ENCODE measurements around the gene CPLANE2.

DNA sequence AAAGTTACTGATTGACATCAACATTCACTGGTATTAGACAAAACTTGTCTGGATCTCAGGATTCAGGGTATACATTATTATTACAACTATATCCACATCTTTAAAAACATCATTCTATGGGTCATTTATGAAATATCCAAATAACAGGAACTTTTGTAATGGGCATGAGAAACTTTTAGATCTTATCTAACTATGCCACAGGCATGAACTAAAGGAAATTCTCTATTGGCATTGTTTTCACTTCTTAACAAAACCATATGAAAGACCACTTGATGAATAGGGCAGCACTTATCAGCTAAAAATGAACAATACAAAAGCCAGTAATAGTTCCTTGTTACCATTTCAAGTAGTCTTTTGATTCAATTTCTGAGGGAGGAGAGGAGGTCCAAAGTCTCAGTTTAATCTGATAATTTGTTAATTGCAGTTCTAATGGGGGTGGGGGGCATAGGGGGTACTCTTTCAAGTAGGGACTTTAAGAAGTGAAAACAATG, 30.8 kb upstream of the CPLANE2 start:
- TF ChIP-seq POLR2A (IDR thresholded peaks at IDR 0.05), result no peak
- TF ChIP-seq, protein P1, sequence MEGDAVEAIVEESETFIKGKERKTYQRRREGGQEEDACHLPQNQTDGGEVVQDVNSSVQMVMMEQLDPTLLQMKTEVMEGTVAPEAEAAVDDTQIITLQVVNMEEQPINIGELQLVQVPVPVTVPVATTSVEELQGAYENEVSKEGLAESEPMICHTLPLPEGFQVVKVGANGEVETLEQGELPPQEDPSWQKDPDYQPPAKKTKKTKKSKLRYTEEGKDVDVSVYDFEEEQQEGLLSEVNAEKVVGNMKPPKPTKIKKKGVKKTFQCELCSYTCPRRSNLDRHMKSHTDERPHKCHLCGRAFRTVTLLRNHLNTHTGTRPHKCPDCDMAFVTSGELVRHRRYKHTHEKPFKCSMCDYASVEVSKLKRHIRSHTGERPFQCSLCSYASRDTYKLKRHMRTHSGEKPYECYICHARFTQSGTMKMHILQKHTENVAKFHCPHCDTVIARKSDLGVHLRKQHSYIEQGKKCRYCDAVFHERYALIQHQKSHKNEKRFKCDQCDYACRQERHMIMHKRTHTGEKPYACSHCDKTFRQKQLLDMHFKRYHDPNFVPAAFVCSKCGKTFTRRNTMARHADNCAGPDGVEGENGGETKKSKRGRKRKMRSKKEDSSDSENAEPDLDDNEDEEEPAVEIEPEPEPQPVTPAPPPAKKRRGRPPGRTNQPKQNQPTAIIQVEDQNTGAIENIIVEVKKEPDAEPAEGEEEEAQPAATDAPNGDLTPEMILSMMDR (IDR thresholded peaks at IDR 0.05), result no peak

All from sigmoid colon (tissue), 3 donors.